ENCODE results near the gene MMP28. TPM values are rescaled to one million over a fixed set of nuclear protein-coding genes. Genes with fewer than 3 reads are reported as not detected.
A peak's percentile ranks its signal among the peaks of the same experiment; 100 is the strongest.
"Not testable (repeated sequence)": the region's sequence is repeated elsewhere in the genome, so short reads cannot be mapped to it uniquely, and the experiment has no call there.

MMP28 gene
- total RNA-seq, 4 donors from 2014 or later = 12.4 to 48.0 (median 28.6) TPM

DNA sequence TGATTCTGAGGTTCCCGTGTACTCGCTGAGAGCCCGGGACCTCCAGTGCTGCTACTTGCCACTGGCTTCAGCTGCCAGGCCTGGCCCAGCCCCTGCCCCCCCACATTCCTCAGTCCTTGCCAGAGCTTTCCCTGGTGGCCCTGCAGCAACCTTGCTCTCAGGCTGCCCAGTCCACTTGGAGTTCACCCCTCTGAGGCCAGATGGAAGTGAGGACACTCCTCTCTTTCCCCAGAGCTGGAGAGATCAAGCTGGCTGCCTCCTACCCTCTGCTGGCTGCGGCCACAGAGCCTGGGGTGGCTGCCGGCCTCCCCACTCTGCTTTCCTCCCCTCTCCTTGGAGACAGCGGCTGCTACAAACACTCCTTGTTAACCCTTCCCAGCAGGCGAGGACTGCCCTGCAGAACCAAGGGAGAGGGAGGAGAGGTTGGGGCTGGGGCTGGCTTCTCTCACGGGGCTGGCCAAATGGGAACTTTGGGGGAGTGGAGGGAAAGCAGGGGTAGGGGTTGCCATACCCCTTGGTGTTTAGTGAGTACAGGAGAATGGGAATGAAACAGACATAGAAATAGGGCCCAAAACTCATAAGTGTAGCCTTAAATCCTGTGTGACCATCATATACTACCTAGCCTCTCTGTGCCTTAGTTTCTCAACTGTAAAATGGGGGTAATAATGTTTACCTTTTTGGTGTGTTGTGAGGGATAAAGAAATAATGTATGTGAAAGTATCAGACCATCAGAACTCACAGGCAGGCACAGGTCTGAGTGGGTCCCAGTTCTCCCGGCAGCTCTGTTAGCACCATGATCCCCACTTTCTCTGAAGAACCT lies 42.3 kb downstream of the MMP28 start, which contains the start of gene GAS2L2:
Gene GAS2L2 (minus strand): TSS at position 295 of the 820 bp plus-strand sequence. CDS start 389 bp downstream, outside the sequence.
- Histone ChIP-seq H3K4me3 (replicated peaks in 1 of 3) (no peak within 1 kb of the TSS), H3K9me3 (no peaks in the 10 kb centered on the region), H3K27me3 (no peaks in the 10 kb centered on the region), H3K27ac (no peak within 1 kb of the TSS), H3K4me1 (peaks cover 12% of the 10 kb centered on the region in 2 donors), H3K36me3 (no peaks in the 10 kb centered on the region)
- WGBS, 2 donors = 25 to 51% methylated on average over 6 to 9 of the region's 9 CpGs
- TF ChIP-seq CTCF (IDR thresholded peaks at IDR 0.05) (no peak), POLR2A (IDR thresholded peaks at IDR 0.05) (no peak)
- DNase-seq = peak; percentile 62 to 71
- intact Hi-C loops (cut with DNase I) = no loop called here

- no peak overlapping the region for H3K27ac ChIP-seq
- H3K36me3 ChIP-seq = no peaks in the 10 kb centered on the region
- intact Hi-C loops (cut with DNase I) = no loop called here
- no peaks in the 10 kb centered on the region for H3K9me3 ChIP-seq
- peaks cover 12% of the 10 kb centered on the region in 2 donors for H3K4me1 ChIP-seq
- H3K27me3 ChIP-seq = no peaks in the 10 kb centered on the region
- WGBS, 2 donors = 51% methylated on average over 8 to 14 of the region's 16 CpGs
- TF ChIP-seq POLR2A (IDR thresholded peaks at IDR 0.05) (no peak), CTCF (IDR thresholded peaks at IDR 0.05) (no peak)
- DNase-seq = peak; percentile 52 to 53
- H3K4me3 ChIP-seq (replicated peaks in 1 of 3) = no peak overlapping the region
Observed at GRCh38 chr17:35752471-35752870, 43.0 kb downstream of the MMP28 start.

DNA sequence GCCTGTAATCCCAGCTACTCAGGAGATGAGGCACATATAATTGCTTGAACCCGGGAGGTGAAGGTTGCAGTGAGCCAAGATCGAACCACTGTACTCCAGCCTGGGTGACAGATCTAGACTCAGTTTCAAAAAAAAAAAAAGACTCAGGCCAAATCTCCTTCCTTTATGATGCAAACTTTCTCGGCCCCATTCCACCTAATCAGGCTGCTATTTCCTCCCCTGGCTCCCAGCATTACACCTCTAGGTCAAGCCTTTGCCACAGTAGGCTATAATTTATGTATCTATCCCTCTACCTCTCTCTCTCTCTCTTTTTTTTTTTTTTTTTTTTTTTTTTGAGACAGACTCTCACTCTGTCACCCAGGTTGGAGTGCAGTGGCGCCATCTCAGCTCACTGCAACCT lies 43.9 kb downstream of the MMP28 start:
- H3K9me3 ChIP-seq; DNase-seq; H3K27me3 ChIP-seq; H3K36me3 ChIP-seq; H3K4me3 ChIP-seq (replicated peaks in 1 of 3); H3K27ac ChIP-seq; intact Hi-C loops (cut with DNase I): not testable (repeated sequence)
- peaks cover 12% of the 10 kb centered on the region in 2 donors for H3K4me1 ChIP-seq
- 84 to 89% methylated on average over 4 of the region's 4 CpGs for WGBS, 2 donors

GRCh38 chr17:35750526-35751395 lies 44.7 kb downstream of the MMP28 start:
- WGBS, 2 donors = 76 to 87% methylated on average over 10 of the region's 10 CpGs
- intact Hi-C loops (cut with DNase I) = no loop called here
- H3K4me1 ChIP-seq = peaks cover 9 to 12% of the 10 kb centered on the region in 2 donors
- TF ChIP-seq CTCF (IDR thresholded peaks at IDR 0.05) (no peak), POLR2A (IDR thresholded peaks at IDR 0.05) (no peak)
- H3K9me3 ChIP-seq = no peaks in the 10 kb centered on the region
- H3K36me3 ChIP-seq = no peaks in the 10 kb centered on the region
- H3K27ac ChIP-seq = no peak overlapping the region
- H3K4me3 ChIP-seq (replicated peaks in 1 of 3) = no peak overlapping the region
- DNase-seq = no peak
- no peaks in the 10 kb centered on the region for H3K27me3 ChIP-seq

DNA sequence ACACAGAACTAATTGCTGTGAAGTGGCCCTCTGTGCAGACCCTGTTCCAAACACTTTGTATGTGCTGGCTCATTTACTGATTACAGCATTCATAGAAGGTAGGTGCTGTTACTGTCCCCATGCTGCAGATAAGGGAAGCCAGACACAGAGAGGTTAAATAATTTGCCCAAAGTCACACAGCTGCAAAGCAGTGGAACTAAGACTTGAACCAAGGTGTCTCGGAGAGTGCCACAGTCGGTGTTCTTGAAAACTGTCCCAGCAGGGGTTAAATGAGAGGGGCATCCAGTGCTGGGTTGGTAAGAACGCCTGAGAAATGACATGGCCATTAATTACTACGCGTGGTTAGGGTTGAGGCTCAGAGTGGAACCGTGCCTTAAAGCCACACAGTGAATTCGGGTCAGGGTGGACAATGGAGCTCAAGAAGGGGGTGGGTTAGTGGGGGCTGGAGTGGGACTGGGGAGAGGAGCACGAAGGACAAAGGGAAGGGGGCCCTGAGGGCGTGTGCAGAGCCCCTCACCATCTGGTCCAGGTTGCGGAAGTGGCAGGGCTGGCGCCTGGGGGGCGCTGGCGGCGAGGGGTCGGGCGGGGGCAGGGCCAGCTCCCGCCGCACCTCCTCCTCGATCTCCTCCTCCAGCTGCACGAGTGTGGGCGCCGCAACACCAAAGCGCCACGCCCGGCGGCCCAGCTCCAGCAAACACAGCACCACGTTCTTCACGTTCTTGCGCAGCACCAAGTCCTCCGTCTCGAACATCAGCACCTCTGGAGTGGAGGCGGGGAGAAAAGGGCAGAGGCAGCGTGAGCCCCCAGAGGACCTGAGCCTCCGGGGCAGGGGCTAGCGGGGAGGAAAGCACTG lies 45.7 kb downstream of the MMP28 start:
- Histone ChIP-seq H3K27me3 (no peaks in the 10 kb centered on the region), H3K27ac (no peak overlapping the region), H3K36me3 (no peaks in the 10 kb centered on the region), H3K4me3 (replicated peaks in 1 of 3) (no peak overlapping the region), H3K9me3 (no peaks in the 10 kb centered on the region), H3K4me1 (peaks cover 9 to 12% of the 10 kb centered on the region in 2 donors)
- TF ChIP-seq CTCF (IDR thresholded peaks at IDR 0.05) (no peak), POLR2A (IDR thresholded peaks at IDR 0.05) (no peak)
- peak in 1 of 2 donors; percentile 14 for DNase-seq
- intact Hi-C loops (cut with DNase I) = loop anchor here (5.0 kb wide), 1 partner anchor 137 kb away; no protein-coding TSS in a partner anchor
- 10 to 12% methylated on average over 31 to 34 of the region's 35 CpGs for WGBS, 2 donors

Measured in thyroid gland (tissue), 4 donors.